PFSK-1 (cell line): ENCODE measurements around the gene SCCPDH. TPM values are rescaled to one million over a fixed set of nuclear protein-coding genes. Genes with fewer than 3 reads are reported as not detected.

ENCODE experiments used
- FOXP2 ChIP-seq: optimal IDR thresholded peaks from 2 replicates; pipeline ENCODE3; 2011; ENCODE audit warnings: borderline replicate concordance, control low read depth, inconsistent platforms; ENCODE audit not compliant: insufficient read depth; ENCODE audit errors: extremely low read length, extremely low read depth
- POLR2AphosphoS5 ChIP-seq: IDR thresholded peaks from 2 replicates; pipeline ENCODE4 v1.6.1; 2012; ENCODE audit warnings: low read depth, mild to moderate bottlenecking, control low read depth, low read length, moderate library complexity
- REST ChIP-seq, 2 experiments: IDR thresholded peaks; 2 replicates each; pipeline versions ENCODE4 v1.6.1 to v1.8.0; 2011 to 2012; ENCODE audit warnings: low read depth in 2 of 2, low read length in 2 of 2, control low read depth in 1 of 2, inconsistent platforms in 1 of 2, mild to moderate bottlenecking in 1 of 2, moderate library complexity in 1 of 2; ENCODE audit not compliant: insufficient read depth in 1 of 2
- SIN3A ChIP-seq: IDR thresholded peaks from 2 replicates; pipeline ENCODE4 v1.6.1; 2012; ENCODE audit warnings: mild to moderate bottlenecking, low read length, moderate library complexity, borderline replicate concordance; ENCODE audit not compliant: insufficient read depth
- TAF1 ChIP-seq: IDR thresholded peaks from 2 replicates; pipeline ENCODE4 v1.6.1; 2012; ENCODE audit warnings: low read length, control low read depth, borderline replicate concordance; ENCODE audit not compliant: insufficient read depth
- polyA plus RNA-seq: library from polyadenylated mRNA; unstranded; fragments of >200 nt; gene quantifications from one replicate; pipeline ENCODE4 v1.2.1, GENCODE V29; 2012; ENCODE audit warnings: low read depth, missing spikeins; ENCODE audit not compliant: insufficient read length

The SCCPDH gene, protein sequence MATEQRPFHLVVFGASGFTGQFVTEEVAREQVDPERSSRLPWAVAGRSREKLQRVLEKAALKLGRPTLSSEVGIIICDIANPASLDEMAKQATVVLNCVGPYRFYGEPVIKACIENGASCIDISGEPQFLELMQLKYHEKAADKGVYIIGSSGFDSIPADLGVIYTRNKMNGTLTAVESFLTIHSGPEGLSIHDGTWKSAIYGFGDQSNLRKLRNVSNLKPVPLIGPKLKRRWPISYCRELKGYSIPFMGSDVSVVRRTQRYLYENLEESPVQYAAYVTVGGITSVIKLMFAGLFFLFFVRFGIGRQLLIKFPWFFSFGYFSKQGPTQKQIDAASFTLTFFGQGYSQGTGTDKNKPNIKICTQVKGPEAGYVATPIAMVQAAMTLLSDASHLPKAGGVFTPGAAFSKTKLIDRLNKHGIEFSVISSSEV
- polyA plus RNA-seq = 17.5 TPM

- TF ChIP-seq REST (IDR thresholded peaks at IDR 0.05; ENCODE audit: insufficient read depth in 1 of 2, low read depth in 2 of 2, low read length in 2 of 2) (no peak), SIN3A (no peak), POLR2AphosphoS5 (peak; percentile 52; the same call in 1 of the 2 replicates), FOXP2 (peak; percentile 69), TAF1 (no peak)
These were observed at the start of gene SCCPDH for GRCh38 chr1:246724016-246724730. TSS of gene SCCPDH (plus strand) at chr1:246724409. CDS start at chr1:246724423, 14 bp downstream.

- TF ChIP-seq REST (IDR thresholded peaks at IDR 0.05; ENCODE audit: insufficient read depth in 1 of 2, low read depth in 2 of 2, low read length in 2 of 2) (no peak), FOXP2 (no peak), TAF1 (no peak), SIN3A (no peak), POLR2AphosphoS5 (no peak)
These were observed 46.4 kb upstream of the SCCPDH start for GRCh38 chr1:246677842-246678241.

DNA sequence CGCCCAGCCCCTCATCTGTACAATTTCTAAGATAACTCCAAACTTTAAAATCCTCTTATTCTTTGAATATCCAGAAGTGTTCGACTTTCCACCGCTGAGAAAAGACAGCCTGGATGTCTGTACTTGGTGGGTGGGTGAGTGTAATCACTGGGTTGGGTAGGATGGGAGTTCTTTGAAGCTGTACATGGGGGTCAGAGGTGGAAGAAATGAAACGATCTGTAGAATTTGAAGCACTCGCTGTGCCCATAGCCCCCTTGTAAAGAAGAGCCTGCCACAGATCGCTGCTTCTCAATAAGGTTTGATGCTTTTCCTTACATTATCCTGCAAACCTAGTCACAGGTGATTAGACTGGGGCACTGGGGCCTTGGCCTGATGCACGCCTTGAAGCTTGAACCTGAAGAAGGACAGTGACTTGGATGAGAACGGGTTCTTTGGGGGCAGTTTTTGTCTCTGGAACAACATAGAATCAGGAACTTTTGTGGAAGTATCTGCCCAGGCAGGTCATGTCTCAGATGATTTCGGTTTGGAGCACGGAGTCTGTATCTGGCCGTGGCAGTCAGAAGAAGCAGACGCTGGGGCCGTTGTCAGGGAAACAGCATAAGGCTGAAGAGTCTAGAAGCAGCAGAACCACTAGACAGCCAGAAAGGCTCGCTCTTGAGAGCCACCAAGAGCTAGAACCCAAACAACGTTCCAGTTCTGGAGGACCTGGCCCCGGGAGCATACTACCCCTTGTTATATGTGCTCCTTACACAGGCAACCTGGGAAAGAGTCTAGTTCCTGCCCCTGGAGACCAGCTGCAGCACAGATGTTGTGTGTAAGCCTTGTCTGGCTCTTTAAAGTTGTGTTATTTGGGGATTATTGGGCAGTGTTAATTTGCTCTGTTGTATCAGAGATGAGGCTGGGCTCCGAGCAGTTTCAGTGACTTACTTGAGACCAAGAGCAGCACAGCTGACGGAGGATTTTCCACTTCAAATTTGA is 45.1 kb upstream of the SCCPDH start:
- no peak for TF ChIP-seq TAF1
- TF ChIP-seq REST (IDR thresholded peaks at IDR 0.05; ENCODE audit: insufficient read depth in 1 of 2, low read depth in 2 of 2, low read length in 2 of 2) = no peak
- no peak for TF ChIP-seq POLR2AphosphoS5
- TF ChIP-seq SIN3A = no peak
- TF ChIP-seq FOXP2 = no peak

- TF ChIP-seq REST (IDR thresholded peaks at IDR 0.05; ENCODE audit: insufficient read depth in 1 of 2, low read depth in 2 of 2, low read length in 2 of 2) (no peak), TAF1 (no peak), FOXP2 (no peak), POLR2AphosphoS5 (no peak), SIN3A (no peak)
These were observed 44.4 kb upstream of the SCCPDH start for GRCh38 chr1:246679794-246680177.
